ENCODE results near the gene TBC1D19. TPM values are rescaled to one million over a fixed set of nuclear protein-coding genes. Genes with fewer than 3 reads are reported as not detected.
"Not testable (repeated sequence)": the region's sequence is repeated elsewhere in the genome, so short reads cannot be mapped to it uniquely, and the experiment has no call there.

Gene TBC1D19
- polyA plus RNA-seq, 1 donor, result 10.4 TPM

DNA sequence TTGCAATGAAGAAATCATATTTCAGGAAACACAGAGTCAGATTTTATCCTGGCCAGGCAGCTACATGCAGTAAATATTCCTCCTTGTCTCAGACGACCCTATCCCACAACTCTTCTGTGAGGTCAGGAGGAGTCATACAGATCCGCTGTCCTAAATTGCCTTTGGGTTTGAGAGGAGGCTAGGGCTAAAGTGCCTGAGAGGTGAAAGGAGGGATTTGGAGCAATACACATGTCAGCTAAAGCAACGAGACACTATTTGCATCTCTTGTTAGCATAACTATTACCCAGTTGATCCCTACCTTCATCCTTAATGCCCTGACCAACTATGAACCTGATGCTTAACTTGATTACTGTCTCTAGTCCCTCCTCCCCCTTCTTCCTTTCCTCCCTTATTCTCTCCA is 98.6 kb downstream of the TBC1D19 start:
- no peak for DNase-seq (ENCODE audit: low read depth)

DNA sequence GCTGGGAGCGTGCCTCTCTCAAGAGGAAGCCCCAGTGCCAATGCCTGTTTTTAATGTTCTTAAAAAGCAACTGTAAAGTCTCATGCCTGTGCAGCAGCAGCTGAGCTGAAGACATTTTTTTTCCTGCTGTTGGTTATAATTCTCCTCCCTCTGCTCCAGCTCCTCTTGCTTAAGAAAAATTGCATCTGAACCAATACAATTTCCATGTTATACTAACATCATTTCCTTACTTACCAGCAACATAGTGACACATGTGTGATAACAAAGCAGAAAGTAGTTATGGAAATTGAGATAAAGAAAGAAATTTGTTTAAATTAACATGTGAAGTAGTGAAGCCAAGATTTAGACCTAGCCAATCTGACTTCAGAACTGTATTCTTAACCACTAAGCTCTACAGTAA is 101.4 kb downstream of the TBC1D19 start:
- no peak for DNase-seq (ENCODE audit: low read depth)

DNA sequence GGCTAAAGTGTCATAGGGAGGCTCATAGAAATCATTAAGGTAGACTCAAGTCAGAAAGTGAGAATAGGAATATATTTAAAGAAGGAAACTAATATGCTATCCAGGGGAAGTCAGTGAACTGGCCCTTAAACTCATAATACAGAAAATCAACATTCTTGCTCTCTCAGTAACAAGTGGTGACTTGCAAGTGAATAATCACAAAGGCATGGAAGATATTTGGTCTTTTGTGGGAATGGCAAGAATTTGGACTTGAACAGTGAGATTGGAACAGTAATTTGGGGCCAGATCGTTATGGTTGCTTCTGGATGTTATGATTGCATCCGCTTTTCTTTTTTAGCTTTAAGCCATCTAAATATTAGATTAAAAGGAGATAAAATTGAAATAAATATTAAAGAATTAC is 103.8 kb downstream of the TBC1D19 start:
- no peak for DNase-seq (ENCODE audit: low read depth)

DNA sequence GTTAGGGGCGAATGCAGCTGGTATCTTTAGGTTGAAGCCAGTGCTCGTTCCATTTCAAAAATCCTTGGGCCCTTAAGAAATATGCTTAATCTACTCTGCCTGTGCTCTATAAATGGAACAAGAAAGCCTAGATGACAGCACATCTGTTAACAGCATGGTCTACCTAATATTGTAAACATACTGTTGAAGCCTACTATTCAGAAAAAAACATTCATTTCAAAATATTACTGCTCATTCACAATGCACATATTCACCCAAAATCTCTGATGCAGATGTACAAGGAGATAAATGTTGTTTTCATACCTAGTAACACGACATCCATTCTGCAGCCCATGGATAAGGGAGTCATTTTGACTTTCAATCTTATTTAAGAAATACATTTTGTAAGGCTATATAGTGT is 106.6 kb downstream of the TBC1D19 start:
- no peak for DNase-seq (ENCODE audit: low read depth)

DNA sequence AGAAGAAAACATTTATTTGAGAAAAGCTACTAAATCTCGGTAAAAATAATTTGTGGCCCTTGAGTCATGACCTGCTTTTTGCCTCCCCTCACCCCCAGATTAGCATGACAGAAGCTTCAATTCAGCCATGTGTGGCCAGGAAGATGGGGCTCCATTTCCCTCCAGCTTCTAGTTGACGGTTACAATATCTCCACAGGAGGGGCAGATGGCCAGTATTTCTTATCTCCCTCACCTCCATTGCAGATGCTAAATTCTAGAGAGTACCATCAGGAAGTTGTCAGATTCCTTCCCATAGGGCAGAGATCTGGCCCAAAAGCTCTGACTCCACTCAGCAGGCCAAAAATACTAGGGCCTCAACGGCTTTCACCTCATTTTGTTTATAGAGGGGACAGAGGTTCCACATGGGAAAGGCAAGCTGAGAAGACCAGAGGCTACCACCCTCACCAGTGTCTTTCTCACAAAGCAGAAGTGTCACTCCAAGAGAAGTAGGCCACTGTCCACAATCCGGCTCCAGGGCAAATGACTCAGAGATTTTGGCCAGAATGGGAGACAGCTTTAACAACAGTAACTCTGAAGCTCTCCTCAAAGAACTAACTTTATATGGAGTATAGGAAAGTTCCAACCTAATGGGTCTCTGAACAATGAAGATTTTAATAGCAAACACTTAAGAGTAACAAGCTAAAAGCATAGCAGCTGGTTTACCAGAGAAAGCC is 108.3 kb downstream of the TBC1D19 start:
- DNase-seq (ENCODE audit: low read depth), result no peak

DNA sequence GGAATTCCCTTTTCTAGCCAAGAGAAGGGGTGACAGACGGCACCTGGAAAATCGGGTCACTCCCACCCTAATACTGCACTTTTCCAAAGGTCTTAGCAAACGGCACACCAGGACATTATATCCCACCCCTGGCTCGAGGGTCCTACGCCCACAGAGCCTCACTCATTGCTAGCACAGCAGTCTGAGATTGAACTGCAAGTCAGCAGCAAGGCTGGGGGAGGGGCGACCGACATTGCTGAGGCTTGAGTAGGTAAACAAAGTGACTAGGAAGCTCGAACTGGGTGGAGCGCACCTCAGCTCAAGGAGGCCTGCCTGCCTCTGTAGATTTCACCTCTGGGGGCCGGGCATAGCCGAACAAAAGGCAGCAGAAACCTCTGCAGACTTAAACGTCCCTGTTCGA is 110.2 kb downstream of the TBC1D19 start:
- not testable (repeated sequence) for DNase-seq (ENCODE audit: low read depth)

DNA sequence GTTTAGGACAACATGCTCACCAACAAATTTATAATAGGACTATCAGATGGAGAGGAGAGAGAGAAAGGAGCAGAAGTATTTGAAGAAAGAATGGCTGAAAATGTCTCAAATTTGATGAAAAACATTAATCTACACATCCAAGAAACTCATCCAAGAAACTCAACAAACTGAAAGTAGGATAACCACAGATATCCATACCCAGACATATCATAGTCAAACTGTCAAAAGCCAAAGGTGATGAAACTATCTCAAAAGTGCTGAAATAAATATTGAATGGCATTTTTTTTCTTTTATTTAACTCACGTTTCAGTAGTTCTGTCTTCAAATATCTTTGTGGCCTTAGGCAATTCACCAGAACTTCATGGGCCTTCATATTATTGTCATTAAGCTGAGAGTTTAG is 116.2 kb downstream of the TBC1D19 start:
- no peak for DNase-seq (ENCODE audit: low read depth)

DNA sequence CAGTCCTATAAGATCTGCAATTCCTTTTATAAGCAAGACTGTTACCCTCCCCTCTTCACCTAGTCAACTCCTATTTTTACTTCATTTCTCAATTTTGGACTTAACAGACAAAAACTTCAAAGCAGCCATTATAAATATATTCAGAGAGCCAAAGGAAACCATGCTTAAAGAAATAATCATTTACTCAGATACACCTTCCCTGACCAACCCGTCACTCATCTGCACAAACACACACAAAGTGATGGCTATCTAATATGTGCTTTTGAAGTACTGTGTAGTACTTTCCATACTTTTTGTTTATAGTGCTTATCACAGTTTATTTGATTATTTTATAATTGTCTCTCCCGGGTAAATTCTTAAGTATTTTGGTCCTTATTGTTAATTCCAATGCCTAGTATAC is 117.2 kb downstream of the TBC1D19 start:
- DNase-seq (ENCODE audit: low read depth), result no peak

DNA sequence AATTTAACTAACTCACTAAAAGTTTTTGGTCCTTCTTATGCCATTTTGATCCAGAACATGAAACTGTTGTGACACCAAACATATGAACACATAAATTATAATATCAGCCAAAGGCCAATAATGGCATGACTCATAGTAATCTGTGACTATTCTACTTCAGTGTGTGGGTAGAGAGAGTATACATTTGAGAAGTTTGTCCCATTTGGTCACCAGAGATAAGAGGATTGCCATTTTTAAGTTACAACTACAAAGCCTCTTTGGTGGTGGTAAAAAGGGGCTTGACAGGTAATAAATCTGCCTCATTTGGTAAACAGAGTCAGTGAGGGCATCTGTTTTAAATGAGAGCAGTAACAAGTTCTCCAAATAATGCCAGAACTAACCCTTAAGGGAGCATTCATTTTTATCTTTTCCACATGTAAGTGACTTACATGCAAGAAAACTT is 117.9 kb downstream of the TBC1D19 start:
- no peak for DNase-seq (ENCODE audit: low read depth)

DNA sequence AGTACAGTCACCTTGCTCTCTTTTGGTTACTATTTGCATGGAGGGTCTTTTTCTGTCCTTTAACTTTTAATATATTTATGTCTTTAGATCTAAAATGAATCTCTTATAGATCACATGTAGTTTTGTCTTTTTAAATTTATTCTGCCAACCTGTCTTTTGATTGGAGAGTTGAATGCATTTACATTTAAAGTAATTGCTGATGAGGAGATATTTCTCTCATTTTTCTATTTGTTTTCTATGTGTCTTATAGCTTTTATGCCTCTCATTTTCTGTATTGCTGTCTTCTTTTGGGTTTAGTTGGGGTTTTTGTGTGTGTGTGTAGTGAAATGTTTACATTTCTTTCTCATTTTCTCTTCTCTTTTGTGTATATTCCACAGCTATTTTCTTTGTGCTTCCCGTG is 123.5 kb downstream of the TBC1D19 start:
- no peak for DNase-seq (ENCODE audit: low read depth)

DNA sequence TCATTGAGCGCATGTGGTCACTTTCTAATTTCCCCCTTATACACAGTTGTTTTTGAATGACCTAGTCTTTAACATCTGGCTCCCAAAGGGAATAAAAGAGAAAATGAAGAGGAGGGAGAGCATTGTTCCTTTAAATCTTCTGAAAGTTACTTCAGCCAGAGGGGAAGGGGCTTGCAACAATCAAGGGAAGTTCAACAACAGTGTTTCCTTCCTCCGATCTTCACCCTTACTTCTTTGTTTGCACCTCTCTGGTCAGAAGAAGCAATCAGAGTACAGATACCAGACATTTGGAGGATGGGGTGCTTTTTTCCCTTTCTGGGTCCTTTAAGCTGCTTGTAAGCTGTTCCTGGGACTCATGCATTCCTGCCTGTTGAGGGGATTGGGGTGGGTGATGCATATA is 125.4 kb downstream of the TBC1D19 start:
- DNase-seq (ENCODE audit: low read depth), result no peak

DNA sequence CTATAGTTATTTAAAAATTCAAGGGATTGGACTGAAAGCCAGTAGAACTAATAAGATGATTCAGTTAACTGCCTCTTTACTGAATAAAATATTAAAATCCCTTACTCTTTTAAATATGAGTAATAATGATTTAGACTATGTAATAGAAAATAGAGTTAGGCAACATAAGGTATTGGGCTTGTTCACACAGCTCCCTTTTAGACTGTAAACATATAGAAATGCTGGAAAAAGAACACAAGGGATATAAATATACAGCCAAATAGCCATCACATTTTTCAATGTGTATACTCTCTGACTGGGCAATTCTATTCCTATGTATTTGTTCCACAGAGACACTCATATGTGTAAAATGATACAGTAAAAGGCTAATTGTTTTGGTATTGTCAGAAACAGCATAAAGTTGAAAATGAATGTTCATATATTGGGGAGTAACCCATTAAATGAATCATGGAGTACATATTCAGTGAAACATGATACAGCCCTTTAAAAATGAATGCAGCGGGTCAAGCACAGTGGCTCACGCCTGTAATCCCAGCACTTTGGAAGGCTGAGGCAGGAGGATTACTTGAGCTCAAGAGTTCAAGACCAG is 129.8 kb downstream of the TBC1D19 start:
- DNase-seq (ENCODE audit: low read depth), result no peak

DNA sequence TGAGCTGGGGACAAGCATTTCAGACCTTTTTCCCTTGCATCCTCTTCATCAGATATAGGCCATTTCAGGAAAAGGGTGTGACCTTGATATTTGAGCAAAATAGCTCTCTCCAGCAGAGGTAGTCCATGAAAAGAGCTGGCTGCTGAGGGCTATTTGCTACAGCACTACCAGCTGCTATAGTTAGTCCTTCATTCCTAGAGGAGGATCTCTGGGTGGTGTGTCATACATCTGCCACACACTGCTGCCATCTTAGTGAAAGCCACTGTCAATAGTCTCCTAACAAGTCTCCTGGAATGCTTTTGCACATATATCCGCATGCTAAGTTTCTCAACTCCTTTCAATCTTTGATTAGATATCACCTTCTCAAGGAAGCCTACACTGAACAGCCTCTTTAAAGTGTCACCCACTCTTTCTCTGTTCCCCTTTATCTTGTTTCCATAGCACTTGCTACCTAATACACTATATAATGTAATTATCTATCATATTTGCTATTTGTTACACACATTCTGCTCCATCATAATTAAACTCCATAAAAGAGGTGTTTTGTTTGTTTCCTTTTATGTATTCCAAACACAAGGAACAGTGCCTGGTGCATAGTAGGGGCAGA is 131.9 kb downstream of the TBC1D19 start:
- no peak for DNase-seq (ENCODE audit: low read depth)

DNA sequence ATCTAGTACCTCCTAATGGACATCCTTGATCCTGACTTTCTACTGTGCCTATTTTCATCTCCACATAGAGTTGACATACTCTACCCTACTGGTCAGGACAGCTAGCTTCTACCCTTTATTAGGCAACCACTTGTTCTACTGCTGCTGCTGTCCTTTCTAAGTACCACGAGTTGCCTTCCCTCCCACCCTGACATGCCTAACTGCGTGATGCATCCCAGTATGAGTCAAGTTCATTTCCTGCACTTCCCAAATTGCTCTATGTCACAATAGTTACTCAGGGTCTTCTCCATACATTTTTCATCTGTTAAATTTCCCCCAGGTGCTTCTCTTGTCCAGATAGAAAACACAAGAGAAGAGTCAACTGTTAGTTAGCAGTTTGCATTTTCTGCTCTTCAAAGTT is 133.4 kb downstream of the TBC1D19 start:
- DNase-seq (ENCODE audit: low read depth), result no peak

DNA sequence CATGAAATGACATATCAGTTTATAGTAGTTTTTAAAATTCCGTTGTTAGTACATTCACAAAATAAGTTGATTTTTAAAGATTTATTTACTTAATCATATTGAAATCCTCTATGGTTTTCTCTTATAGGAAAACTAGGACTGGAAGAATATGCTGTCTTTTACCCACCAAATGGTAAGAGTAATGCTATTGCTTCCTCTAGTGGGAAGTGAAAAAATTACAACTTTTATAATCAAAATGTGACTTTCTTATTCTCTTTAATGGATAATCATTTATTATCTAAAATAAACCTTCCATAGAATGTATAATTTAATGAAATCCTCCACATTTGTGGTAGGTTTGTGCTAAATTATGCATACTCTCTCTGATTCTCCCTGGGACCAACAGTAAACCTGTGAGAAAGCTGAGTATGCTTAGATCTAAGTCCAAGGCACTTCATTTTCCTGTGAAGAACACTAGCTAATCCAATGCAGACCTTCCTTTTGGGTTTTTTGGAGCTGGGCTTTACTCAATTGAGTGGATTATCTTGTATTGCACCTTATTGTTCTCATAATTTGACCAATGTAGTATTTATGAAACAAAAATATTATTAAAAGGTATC is 136.2 kb downstream of the TBC1D19 start:
- DNase-seq (ENCODE audit: low read depth), result no peak

DNA sequence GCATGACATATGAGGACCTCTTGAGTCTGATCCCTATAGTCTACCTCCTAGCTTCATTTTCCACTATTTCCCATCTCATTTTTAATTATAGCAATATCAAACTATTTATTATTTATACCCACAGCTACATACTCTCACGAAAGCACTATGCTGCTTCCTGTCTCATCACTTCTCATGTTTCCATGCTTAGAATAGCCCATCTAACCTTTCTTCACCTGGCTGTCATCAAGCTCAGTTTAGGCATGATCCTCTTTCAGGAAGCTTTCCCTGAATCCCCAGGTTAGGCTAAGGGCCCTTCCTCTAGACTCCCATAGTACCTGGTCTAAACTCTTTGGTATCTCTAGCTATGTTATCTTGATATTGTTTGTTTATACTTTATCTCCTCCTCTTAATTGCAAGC is 137.8 kb downstream of the TBC1D19 start:
- no peak for DNase-seq (ENCODE audit: low read depth)

DNA sequence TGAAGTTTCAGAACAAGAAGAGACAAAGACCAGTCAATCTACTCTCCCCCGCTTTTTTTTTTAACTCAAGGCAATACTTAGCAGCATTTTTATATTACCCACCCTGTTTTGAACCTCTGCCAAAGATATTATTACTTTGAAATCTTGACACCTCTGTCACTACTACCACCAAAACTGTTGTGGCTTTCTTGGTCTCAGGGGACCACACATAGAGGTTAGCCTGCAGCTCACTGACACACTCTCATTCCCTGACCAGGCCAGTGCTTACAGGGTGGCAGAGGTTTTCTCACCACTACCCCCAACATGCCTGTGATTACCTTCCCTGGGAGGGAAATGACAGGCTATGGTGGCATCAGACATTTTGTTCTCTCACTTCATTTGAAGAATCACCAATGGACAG is 139.3 kb downstream of the TBC1D19 start:
- DNase-seq (ENCODE audit: low read depth), result no peak

DNA sequence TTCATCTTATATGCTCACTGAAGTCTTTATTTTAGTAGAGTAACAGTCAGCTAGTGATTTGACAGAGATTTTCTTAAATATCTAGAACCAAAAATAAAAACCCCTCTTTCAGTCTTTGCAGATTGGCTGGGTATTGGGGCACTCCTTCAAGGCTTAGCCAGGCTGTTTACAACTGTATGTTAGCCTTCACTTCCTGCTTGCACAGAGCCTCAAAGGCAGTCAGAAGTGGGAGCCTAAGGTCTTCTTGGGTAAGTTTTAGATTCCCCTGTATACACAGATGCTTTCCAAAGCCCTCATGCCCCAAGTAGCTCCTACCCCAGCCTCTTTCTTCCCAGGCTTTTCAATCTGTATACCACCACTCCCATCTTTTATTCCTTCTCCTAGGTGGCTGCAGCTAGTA is 140.7 kb downstream of the TBC1D19 start:
- DNase-seq (ENCODE audit: low read depth), result no peak

DNA sequence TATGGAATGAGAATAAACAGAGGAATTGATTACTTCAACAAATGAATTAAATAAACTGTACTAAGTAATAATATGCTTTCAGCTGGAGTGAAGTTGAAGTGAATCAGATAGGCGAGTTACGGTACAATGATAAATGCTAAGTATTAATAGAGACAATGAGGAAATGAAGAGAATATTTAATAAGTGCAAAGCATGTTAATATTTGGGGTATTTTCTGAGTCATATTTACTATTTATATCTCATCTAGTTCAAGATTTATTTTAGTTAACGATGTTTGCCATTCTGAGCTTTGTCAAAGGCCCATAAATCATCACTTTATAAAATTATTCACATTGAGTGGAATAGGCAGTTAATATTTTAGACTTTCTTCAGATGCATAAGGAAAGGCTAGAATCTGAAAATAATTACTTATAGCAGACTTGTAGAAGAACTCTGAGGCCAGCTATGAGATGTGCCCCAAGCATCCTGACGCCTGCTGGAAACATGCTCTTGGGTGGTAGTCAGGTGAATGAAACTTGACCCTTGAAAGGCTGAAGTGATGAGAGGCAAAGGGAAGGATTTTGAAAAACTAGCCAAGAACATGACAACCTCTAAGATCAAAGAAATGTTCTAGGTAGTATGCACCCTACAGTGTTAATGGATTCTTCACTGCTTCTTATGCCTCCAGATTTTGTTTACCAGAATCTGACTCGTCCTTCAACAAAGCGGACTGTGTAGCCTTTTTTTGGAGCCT is 142.9 kb downstream of the TBC1D19 start:
- no peak for DNase-seq (ENCODE audit: low read depth)

DNA sequence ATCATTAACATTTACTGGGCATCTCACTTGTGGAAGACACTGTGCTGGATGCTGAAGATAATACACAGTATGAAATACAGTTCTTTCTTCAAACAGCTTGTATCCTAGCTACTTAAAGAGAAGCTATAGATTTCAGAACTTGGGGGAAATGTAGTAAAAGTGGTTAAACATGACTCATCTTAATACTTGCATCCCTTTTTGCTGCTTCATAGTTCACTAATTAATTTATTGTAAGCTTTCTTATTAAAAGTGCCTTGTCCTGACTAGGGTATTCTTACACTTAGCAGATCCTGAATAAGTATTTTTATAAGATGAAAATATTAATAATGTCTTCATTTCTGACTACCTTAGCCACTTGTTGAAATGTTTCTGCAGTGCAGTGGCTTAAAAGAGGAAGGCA is 144.0 kb downstream of the TBC1D19 start:
- no peak for DNase-seq (ENCODE audit: low read depth)

DNA sequence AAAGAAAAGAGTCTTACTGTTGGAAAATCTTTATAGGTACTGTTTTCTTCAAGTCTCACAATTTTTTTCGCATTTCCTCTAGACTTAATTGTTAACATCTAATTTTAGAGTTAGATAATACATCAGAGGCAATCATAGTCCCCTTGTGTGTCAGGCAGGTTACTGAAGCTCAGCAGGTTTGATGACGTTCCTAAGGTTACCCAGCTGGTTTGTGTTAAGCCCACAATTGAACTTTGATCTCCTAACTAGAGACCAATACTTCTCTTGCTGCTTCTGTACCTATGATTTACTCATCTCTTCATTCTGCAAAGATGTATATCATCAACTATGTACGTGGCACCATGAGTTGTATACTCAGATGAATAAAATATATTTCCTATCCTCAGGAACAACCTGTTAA is 145.1 kb downstream of the TBC1D19 start:
- no peak for DNase-seq (ENCODE audit: low read depth)

DNA sequence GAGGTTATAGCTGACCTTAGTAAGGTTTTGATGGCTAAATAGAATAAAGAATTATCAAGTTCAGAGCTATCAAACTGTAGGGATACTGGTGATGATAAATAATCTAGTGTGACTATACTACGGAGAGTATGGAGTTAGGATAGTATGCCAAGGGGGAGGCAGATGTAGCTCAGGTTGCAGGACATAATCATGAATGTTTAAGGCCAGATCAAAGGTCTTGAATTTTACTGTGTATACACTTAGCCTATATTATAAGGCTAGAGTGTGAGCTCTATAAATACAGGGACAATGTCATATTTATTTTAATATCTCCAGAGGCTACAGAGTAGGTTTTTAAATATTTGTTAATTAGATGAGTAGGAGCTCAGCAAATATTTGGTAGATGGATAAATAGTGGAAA is 145.7 kb downstream of the TBC1D19 start:
- DNase-seq (ENCODE audit: low read depth), result no peak

Data from forelimb muscle (tissue), 1 donor.